Measurements from ENCODE around the gene NEMP1. TPM values are rescaled to one million over a fixed set of nuclear protein-coding genes. Genes with fewer than 3 reads are reported as not detected.

NEMP1 gene
- total and polyA plus RNA-seq, 2 of the 13 experiments (the other 11 are each of a cell fraction or from before 2014, with no cell fraction given) = 11.4 to 12.9 TPM

DNA sequence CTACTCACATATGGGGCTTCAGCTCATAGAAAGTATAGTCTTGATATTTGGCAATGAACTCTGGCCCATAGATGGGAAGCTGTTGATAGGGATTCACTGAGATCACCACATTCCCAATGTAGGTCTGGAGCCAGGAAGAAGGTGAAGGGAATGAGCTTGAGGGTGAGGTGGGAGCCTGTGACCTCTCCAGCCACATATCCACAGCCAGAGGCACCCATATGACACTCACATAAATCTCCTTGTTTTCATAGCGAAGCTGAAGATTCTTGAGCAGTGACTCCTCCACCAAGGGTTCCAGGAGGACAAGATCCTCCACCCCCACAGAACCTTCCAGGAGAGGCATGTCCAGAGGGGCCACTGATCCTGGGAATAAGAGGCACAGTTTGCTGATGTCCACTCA is 30.6 kb downstream of the NEMP1 start:
- DNase-seq (ENCODE audit: low spot score) = no peak
- Histone ChIP-seq H3K4me2 (ENCODE audit: low read depth, low read length) (no peak overlapping the region), H4K20me1 (ENCODE audit: insufficient read depth, low read length) (no peaks in the 10 kb centered on the region), H3K36me3 (replicated peaks in 1 of 2; ENCODE audit: control insufficient read depth in 1 of 2, insufficient read depth in 2 of 2, low read length in 2 of 2) (no peaks in the 10 kb centered on the region), H3K4me1 (ENCODE audit: insufficient read depth, low read length) (peaks cover 38% of the 10 kb centered on the region), H3K27ac (ENCODE audit: extremely low read length, insufficient read depth, low read length) (no peak overlapping the region), H3K79me2 (ENCODE audit: insufficient read depth, low read length) (no peaks in the 10 kb centered on the region), H3K9me3 (ENCODE audit: low read length) (no peaks in the 10 kb centered on the region), H3K4me3 (replicated peaks in 1 of 3; ENCODE audit: insufficient read depth in 1 of 3, low read depth in 2 of 3, low read length in 3 of 3) (no peak overlapping the region), H2AFZ (ENCODE audit: low read length) (no peak overlapping the region), H3K9ac (ENCODE audit: insufficient read depth, low read depth, low read length) (no peak overlapping the region), H3K27me3 (ENCODE audit: control insufficient read depth in 1 of 2, insufficient read depth in 2 of 2, low read length in 2 of 2) (no peaks in the 10 kb centered on the region)
- ATAC-seq = no peak
- CTCF ChIA-PET (ENCODE audit: low intra/inter-chr PET ratio, low total read pairs) = no interaction called here
- POLR2A ChIA-PET = interaction anchor here (2.0 to 2.6 kb wide), 2 partner anchors 39 to 64 kb away, joined by 5 to 8 read pairs; partner anchors contain the start of gene STAT6
- WGBS (ENCODE audit: low lambda C conversion rate) = 100% methylated on average over 1 of the region's 1 CpG
- no TSS peak for BruUV-seq (replicated peaks)
- TF ChIP-seq ZEB1 (IDR thresholded peaks at IDR 0.05; ENCODE audit: insufficient replicate concordance, low read depth) = no peak
- TF ChIP-seq ZNF713 (CRISPR knock-in tag; IDR thresholded peaks at IDR 0.05) = no peak
- no peak for TF ChIP-seq SRSF1 (optimal IDR thresholded peaks at IDR 0.05; ENCODE audit: low read depth, low read length)
- TF ChIP-seq TBL1XR1 (IDR thresholded peaks at IDR 0.05; ENCODE audit: borderline replicate concordance, low read length, partially characterized antibody) = no peak
- TF ChIP-seq BCL6 (CRISPR knock-in tag; IDR thresholded peaks at IDR 0.05) = no peak
- no peak for TF ChIP-seq POLR2A (IDR thresholded peaks at IDR 0.05; ENCODE audit: insufficient read depth in 1 of 2, low read depth in 2 of 2, low read length in 2 of 2)
- TF ChIP-seq ZNF777 (CRISPR knock-in tag; IDR thresholded peaks at IDR 0.05) = no peak
- TF ChIP-seq SIN3A (IDR thresholded peaks at IDR 0.05; ENCODE audit: borderline replicate concordance, low read depth, low read length) = no peak
- TF ChIP-seq ZSCAN12 (CRISPR knock-in tag; IDR thresholded peaks at IDR 0.05) = no peak
- no peak for TF ChIP-seq ZNF670 (CRISPR knock-in tag; IDR thresholded peaks at IDR 0.05; ENCODE audit: borderline replicate concordance)
- in situ Hi-C loops (cut with HindIII; ENCODE audit: extremely low pct_ligation_motif_present, low pct_unique_long_range_greater_than_20kb) = no loop called here
- FAIRE-seq = no peak
- intact Hi-C loops (cut with micrococcal nuclease; ENCODE audit: unreplicated experiment) = no loop called here

Data from HepG2 (cell line).